ENCODE measurements around the gene NPFF. TPM values are rescaled to one million over a fixed set of nuclear protein-coding genes. Genes with fewer than 3 reads are reported as not detected.

The NPFF gene
- total and polyA plus RNA-seq, 2 of the 13 experiments (the other 11 are each of a cell fraction or from before 2014, with no cell fraction given), result not detected

DNA sequence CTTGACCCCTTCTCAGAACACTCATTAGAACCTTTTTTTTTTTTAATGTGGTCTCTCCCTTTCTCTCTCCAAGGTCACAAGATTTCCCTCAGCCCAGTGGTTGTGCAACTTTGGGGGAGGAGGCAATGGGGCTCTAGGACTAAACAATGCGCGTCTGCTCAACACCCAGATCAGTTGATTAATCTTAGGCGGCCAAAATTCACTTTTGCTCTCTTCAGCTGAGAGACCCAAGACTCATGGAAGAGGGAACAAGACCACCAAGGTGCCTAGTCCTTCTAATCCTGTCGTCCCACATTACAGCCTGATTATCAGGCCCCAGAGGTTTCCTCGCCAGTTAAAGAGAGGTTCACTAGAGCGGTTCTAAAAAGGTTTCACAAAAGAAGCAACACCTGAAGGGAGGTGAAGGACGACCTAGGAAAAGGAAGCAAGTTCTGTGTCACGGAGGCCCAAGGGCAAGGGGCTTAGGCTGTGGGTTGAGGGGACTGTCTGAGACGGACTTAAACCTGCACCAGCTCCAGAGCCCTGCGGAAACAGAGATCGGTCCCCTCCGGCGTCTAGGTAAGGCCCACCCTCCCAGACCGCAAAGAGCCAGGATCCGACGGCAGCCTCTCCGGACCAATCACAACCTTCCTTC is 7.0 kb downstream of the NPFF start:
- Histone ChIP-seq H3K4me2 (ENCODE audit: low read depth, low read length) (peak overlapping the region; percentile 90), H3K4me1 (ENCODE audit: insufficient read depth, low read length) (peaks cover 54% of the 10 kb centered on the region), H3K9ac (ENCODE audit: insufficient read depth, low read depth, low read length) (peak overlapping the region; percentile 81), H4K20me1 (ENCODE audit: insufficient read depth, low read length) (no peaks in the 10 kb centered on the region), H3K79me2 (ENCODE audit: insufficient read depth, low read length) (peaks cover 16% of the 10 kb centered on the region), H3K27ac (ENCODE audit: extremely low read length, insufficient read depth, low read length) (peak overlapping the region; percentile 88), H3K4me3 (replicated peaks in 1 of 3; ENCODE audit: insufficient read depth in 1 of 3, low read depth in 2 of 3, low read length in 3 of 3) (peak overlapping the region; percentile 69 to 78 (median 73)), H3K27me3 (ENCODE audit: control insufficient read depth in 1 of 2, insufficient read depth in 2 of 2, low read length in 2 of 2) (no peaks in the 10 kb centered on the region; a peak in 1 of 5 replicates), H2AFZ (ENCODE audit: low read length) (no peak overlapping the region), H3K9me3 (ENCODE audit: low read length) (no peaks in the 10 kb centered on the region), H3K36me3 (replicated peaks in 1 of 2; ENCODE audit: control insufficient read depth in 1 of 2, insufficient read depth in 2 of 2, low read length in 2 of 2) (peaks cover 6 to 14% of the 10 kb centered on the region in 2 experiments; a peak in 4 of 5 replicates)
- ATAC-seq, result peak; percentile 80
- ChIA-PET CTCF (ENCODE audit: low intra/inter-chr PET ratio, low total read pairs) (no interaction called here), POLR2A (interaction anchor here (0.7 to 3.4 kb wide), 42 partner anchors 8 to 780 kb away, joined by 3 to 58 read pairs (median 7); partner anchors contain the start of genes AAAS, ATF7, ATP5MC2 and CBX5)
- no peak for FAIRE-seq
- TSS peak; percentile 91 for BruUV-seq (replicated peaks)
- intact Hi-C loops (cut with micrococcal nuclease; ENCODE audit: unreplicated experiment) (loop anchor here (2.0 kb wide), 2 partner anchors 151 to 179 kb away; partner anchors contain the start of gene AAAS), in situ Hi-C loops (cut with HindIII; ENCODE audit: extremely low pct_ligation_motif_present, low pct_unique_long_range_greater_than_20kb) (loop anchor here (5.0 kb wide), 1 partner anchor 173 kb away; no protein-coding TSS in a partner anchor)
- WGBS (ENCODE audit: low lambda C conversion rate), result 0% methylated on average over 8 of the region's 17 CpGs
- DNase-seq (ENCODE audit: low spot score), result peak; percentile 44
- TF ChIP-seq POLR2AphosphoS2 (IDR thresholded peaks at IDR 0.05; ENCODE audit: low read depth, low read length), result peak; percentile 30; the same call in 1 of the 2 replicates
- no peak for TF ChIP-seq ATM (IDR thresholded peaks at IDR 0.05; ENCODE audit: borderline replicate concordance)
- TF ChIP-seq ZFY (CRISPR knock-in tag; IDR thresholded peaks at IDR 0.05), result no peak
- peak; percentile 12; the same call in 1 of the 2 replicates for TF ChIP-seq MTF2 (CRISPR knock-in tag; IDR thresholded peaks at IDR 0.05; ENCODE audit: borderline replicate concordance)
- TF ChIP-seq, protein P1, sequence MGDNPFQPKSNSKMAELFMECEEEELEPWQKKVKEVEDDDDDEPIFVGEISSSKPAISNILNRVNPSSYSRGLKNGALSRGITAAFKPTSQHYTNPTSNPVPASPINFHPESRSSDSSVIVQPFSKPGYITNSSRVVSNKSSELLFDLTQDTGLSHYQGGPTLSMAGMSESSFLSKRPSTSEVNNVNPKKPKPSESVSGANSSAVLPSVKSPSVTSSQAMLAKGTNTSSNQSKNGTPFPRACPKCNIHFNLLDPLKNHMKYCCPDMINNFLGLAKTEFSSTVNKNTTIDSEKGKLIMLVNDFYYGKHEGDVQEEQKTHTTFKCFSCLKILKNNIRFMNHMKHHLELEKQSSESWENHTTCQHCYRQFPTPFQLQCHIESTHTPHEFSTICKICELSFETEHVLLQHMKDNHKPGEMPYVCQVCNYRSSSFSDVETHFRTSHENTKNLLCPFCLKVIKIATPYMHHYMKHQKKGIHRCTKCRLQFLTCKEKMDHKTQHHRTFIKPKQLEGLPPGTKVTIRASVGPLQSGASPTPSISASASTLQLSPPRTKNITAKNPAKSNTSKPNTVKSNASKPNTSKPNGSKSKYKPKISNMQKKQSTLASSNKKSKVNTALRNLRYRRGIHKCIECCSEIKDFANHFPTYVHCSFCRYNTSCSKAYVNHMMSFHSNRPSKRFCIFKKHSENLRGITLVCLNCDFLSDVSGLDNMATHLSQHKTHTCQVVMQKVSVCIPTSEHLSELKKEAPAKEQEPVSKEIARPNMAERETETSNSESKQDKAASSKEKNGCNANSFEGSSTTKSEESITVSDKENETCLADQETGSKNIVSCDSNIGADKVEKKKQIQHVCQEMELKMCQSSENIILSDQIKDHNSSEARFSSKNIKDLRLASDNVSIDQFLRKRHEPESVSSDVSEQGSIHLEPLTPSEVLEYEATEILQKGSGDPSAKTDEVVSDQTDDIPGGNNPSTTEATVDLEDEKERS (CRISPR knock-in tag; IDR thresholded peaks at IDR 0.05), result 0 out of 2 replicates have a peak, but pooled peaks have one; percentile 40
- 0 out of 2 replicates have a peak, but pooled peaks have one; percentile 10 for TF ChIP-seq ZNF33B (CRISPR knock-in tag; IDR thresholded peaks at IDR 0.05)
- no peak for TF ChIP-seq HCFC1 (IDR thresholded peaks at IDR 0.05; ENCODE audit: low read depth, low read length)
- TF ChIP-seq ZNF777 (CRISPR knock-in tag; IDR thresholded peaks at IDR 0.05), result peak; percentile 75
- TF ChIP-seq ZNF788 (CRISPR knock-in tag; IDR thresholded peaks at IDR 0.05; ENCODE audit: borderline replicate concordance), result peak; percentile 63; the same call in 1 of the 2 replicates
- TF ChIP-seq DPF2 (CRISPR knock-in tag; IDR thresholded peaks at IDR 0.05; ENCODE audit: borderline replicate concordance, low read depth), result no peak
- TF ChIP-seq HDAC2 (CRISPR knock-in tag; IDR thresholded peaks at IDR 0.05), result no peak
- no peak for TF ChIP-seq ZNF343 (CRISPR knock-in tag; IDR thresholded peaks at IDR 0.05)
- no peak; the same call in 1 of the 2 replicates for TF ChIP-seq TBX2 (CRISPR knock-in tag; IDR thresholded peaks at IDR 0.05; ENCODE audit: borderline replicate concordance)
- TF ChIP-seq, protein P2, sequence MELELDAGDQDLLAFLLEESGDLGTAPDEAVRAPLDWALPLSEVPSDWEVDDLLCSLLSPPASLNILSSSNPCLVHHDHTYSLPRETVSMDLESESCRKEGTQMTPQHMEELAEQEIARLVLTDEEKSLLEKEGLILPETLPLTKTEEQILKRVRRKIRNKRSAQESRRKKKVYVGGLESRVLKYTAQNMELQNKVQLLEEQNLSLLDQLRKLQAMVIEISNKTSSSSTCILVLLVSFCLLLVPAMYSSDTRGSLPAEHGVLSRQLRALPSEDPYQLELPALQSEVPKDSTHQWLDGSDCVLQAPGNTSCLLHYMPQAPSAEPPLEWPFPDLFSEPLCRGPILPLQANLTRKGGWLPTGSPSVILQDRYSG (CRISPR knock-in tag; IDR thresholded peaks at IDR 0.05), result no peak
- TF ChIP-seq, protein P3, sequence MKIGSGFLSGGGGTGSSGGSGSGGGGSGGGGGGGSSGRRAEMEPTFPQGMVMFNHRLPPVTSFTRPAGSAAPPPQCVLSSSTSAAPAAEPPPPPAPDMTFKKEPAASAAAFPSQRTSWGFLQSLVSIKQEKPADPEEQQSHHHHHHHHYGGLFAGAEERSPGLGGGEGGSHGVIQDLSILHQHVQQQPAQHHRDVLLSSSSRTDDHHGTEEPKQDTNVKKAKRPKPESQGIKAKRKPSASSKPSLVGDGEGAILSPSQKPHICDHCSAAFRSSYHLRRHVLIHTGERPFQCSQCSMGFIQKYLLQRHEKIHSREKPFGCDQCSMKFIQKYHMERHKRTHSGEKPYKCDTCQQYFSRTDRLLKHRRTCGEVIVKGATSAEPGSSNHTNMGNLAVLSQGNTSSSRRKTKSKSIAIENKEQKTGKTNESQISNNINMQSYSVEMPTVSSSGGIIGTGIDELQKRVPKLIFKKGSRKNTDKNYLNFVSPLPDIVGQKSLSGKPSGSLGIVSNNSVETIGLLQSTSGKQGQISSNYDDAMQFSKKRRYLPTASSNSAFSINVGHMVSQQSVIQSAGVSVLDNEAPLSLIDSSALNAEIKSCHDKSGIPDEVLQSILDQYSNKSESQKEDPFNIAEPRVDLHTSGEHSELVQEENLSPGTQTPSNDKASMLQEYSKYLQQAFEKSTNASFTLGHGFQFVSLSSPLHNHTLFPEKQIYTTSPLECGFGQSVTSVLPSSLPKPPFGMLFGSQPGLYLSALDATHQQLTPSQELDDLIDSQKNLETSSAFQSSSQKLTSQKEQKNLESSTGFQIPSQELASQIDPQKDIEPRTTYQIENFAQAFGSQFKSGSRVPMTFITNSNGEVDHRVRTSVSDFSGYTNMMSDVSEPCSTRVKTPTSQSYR (CRISPR knock-in tag; IDR thresholded peaks at IDR 0.05; ENCODE audit: borderline replicate concordance), result peak; percentile 14; the same call in 1 of the 2 replicates
- TF ChIP-seq ZSCAN12 (CRISPR knock-in tag; IDR thresholded peaks at IDR 0.05), result no peak
- TF ChIP-seq SKI (IDR thresholded peaks at IDR 0.05; ENCODE audit: partially characterized antibody), result peak; percentile 12
